GM23338 (cell line): ENCODE results near the gene BAG5. TPM values are rescaled to one million over a fixed set of nuclear protein-coding genes. Genes with fewer than 3 reads are reported as not detected.
A peak's percentile ranks its signal among the peaks of the same experiment; 100 is the strongest.

Experiments
- ATAC-seq: fragments of 200-7000 bp; cut with Tn5 transposase; 3 replicates; pipeline ENCODE4 v1.9.1; 2020
- DNase-seq: peaks from one replicate; pipeline ENCODE4 v3.0.0-alpha.2; 2015; ENCODE audit warnings: low spot score
- H2AFZ ChIP-seq: fragments of 200-600 bp; sonication (generic); 2 replicates; pipeline ENCODE4 v1.8.0; 2016; ENCODE audit warnings: antibody characterized with exemption, mild to moderate bottlenecking, moderate library complexity
- H3F3A ChIP-seq: fragments of 200-600 bp; sonication (generic); replicated peaks from 2 replicates; pipeline ENCODE4 v1.8.0; 2017; ENCODE audit warnings: antibody characterized with exemption, mixed run types, low read depth
- H3K27ac ChIP-seq: fragments of 200-600 bp; sonication (generic); 2 replicates; pipeline ENCODE4 v1.6.1; 2016; ENCODE audit warnings: low read depth
- H3K27me3 ChIP-seq: fragments of 200-600 bp; sonication (generic); 2 replicates; pipeline ENCODE4 v1.8.0; 2016; ENCODE audit warnings: mild to moderate bottlenecking, mixed run types, moderate library complexity; ENCODE audit not compliant: insufficient read depth
- H3K36me3 ChIP-seq: fragments of 200-600 bp; sonication (generic); 2 replicates; pipeline ENCODE4 v1.8.0; 2016; ENCODE audit warnings: mild to moderate bottlenecking; ENCODE audit not compliant: insufficient read depth
- H3K4me1 ChIP-seq: fragments of 200-600 bp; sonication (generic); 2 replicates; pipeline ENCODE4 v1.8.0; 2016; ENCODE audit warnings: mild to moderate bottlenecking, moderate library complexity; ENCODE audit not compliant: insufficient read depth
- H3K4me2 ChIP-seq: fragments of 200-600 bp; sonication (generic); 2 replicates; pipeline ENCODE4 v1.7.1; 2017; ENCODE audit warnings: mixed run types
- H3K4me3 ChIP-seq: fragments of 200-600 bp; sonication (generic); 2 replicates; pipeline ENCODE4 v1.6.1; 2016; ENCODE audit warnings: mixed run types
- H3K79me2 ChIP-seq: fragments of 200-600 bp; sonication (generic); replicated peaks from 2 replicates; pipeline ENCODE4 v1.8.0; 2017; ENCODE audit warnings: mild to moderate bottlenecking; ENCODE audit not compliant: insufficient read depth
- H3K9me2 ChIP-seq: fragments of 200-600 bp; sonication (generic); 2 replicates; pipeline ENCODE4 v1.8.0; 2017; ENCODE audit not compliant: insufficient read depth
- H4K20me1 ChIP-seq: fragments of 200-600 bp; sonication (generic); replicated peaks from 2 replicates; pipeline ENCODE4 v1.8.0; 2017; ENCODE audit warnings: mild to moderate bottlenecking; ENCODE audit not compliant: insufficient read depth
- H3K27ac Mint-ChIP-seq: 2 replicates; pipeline ENCODE4 v1.8.0; 2020; ENCODE audit warnings: inconsistent platforms, mild to moderate bottlenecking, moderate library complexity, mixed read lengths
- H3K27me3 Mint-ChIP-seq: 3 replicates; pipeline ENCODE4 v1.8.0; 2022; ENCODE audit warnings: low read depth, mild to moderate bottlenecking, moderate library complexity, mixed read lengths, inconsistent platforms; ENCODE audit not compliant: insufficient read depth, poor library complexity
- H3K36me3 Mint-ChIP-seq: 3 replicates; pipeline ENCODE4 v1.8.0; 2021; ENCODE audit warnings: low read depth, mild to moderate bottlenecking, inconsistent platforms, moderate library complexity, mixed read lengths
- H3K4me1 Mint-ChIP-seq: 3 replicates; pipeline ENCODE4 v1.8.0; 2020; ENCODE audit warnings: mild to moderate bottlenecking, inconsistent platforms, mixed read lengths
- H3K4me3 Mint-ChIP-seq: 3 replicates; pipeline ENCODE4 v1.8.0; 2021; ENCODE audit warnings: moderate library complexity, mild to moderate bottlenecking, inconsistent platforms, mixed read lengths
- H3K9me3 Mint-ChIP-seq: 3 replicates; pipeline ENCODE4 v1.8.0; 2020; ENCODE audit warnings: moderate library complexity, mild to moderate bottlenecking, inconsistent platforms, mixed read lengths
- CREB1 ChIP-seq: fragments of 250-450 bp; sonication (Bioruptor Pico); IDR thresholded peaks from 2 replicates; pipeline ENCODE4 v1.5.0; 2020; ENCODE audit warnings: low read depth, mild to moderate bottlenecking, moderate library complexity
- CTCF ChIP-seq, 2 experiments: fragments of 200-600 bp in 1 of 2; sonication (generic) in 1 of 2; conservative IDR thresholded peaks; 2 replicates each; pipeline versions ENCODE4 v1.5.1 to v1.6.1; 2016 to 2017; ENCODE audit warnings: antibody characterized with exemption in 2 of 2, low read depth in 2 of 2, mild to moderate bottlenecking in 2 of 2, moderate library complexity in 1 of 2
- ETS1 ChIP-seq: IDR thresholded peaks from 2 replicates; pipeline ENCODE4 v1.6.1; 2016; ENCODE audit warnings: antibody characterized with exemption
- EZH2 ChIP-seq: fragments of 200-600 bp; sonication (generic); IDR thresholded peaks from one replicate; pipeline ENCODE4 v1.8.0; 2017; ENCODE audit warnings: antibody characterized with exemption, mild to moderate bottlenecking, low read depth; ENCODE audit not compliant: unreplicated experiment
- EZH2phosphoT487 ChIP-seq: fragments of 200-600 bp; sonication (generic); IDR thresholded peaks from one replicate; pipeline ENCODE4 v1.8.1; 2018; ENCODE audit warnings: antibody characterized with exemption; ENCODE audit not compliant: unreplicated experiment
- JUNB ChIP-seq: IDR thresholded peaks from one replicate; pipeline ENCODE4 v1.6.1; 2016; ENCODE audit warnings: antibody characterized with exemption; ENCODE audit not compliant: unreplicated experiment
- NANOG ChIP-seq: IDR thresholded peaks from 2 replicates; pipeline ENCODE4 v1.6.1; 2016; ENCODE audit warnings: antibody characterized with exemption, borderline replicate concordance
- ZNF114 ChIP-seq: fragments of 250-450 bp; sonication (Bioruptor Pico); IDR thresholded peaks from 2 replicates; pipeline ENCODE4 v1.5.0; 2020; ENCODE audit warnings: mild to moderate bottlenecking, moderate library complexity
- ZNF331 ChIP-seq: fragments of 250-450 bp; sonication (Bioruptor Pico); IDR thresholded peaks from 2 replicates; pipeline ENCODE4 v1.5.0; 2020; ENCODE audit warnings: low read depth, mild to moderate bottlenecking, moderate library complexity
- polyA plus RNA-seq: library from polyadenylated mRNA; unstranded; fragments of >200 nt; fragmentation: Nextera tagmentation; extraction: Ambion mirVana; gene quantifications from 2 replicates; pipeline ENCODE4 v1.2.1, GENCODE V29; 2016
- total RNA-seq: library from RNA; depleted of rRNA; stranded (reverse); fragments of >200 nt; shearing (Covaris generic); gene quantifications from 2 replicates; pipeline ENCODE4 v1.2.3, GENCODE V29; 2014
- TF ChIP-seq, protein P1 (sequence below): fragments of 250-450 bp; sonication (Bioruptor Pico); IDR thresholded peaks from 2 replicates; pipeline ENCODE4 v1.5.0; 2020; ENCODE audit warnings: mild to moderate bottlenecking, moderate library complexity
- TF ChIP-seq, protein P2 (sequence below): IDR thresholded peaks from one replicate; pipeline ENCODE4 v1.6.1; 2018; ENCODE audit warnings: antibody characterized with exemption; ENCODE audit not compliant: unreplicated experiment

Gene BAG5
- total and polyA plus RNA-seq, 2 experiments from 2014 or later = 21.1 to 29.2 TPM

DNA sequence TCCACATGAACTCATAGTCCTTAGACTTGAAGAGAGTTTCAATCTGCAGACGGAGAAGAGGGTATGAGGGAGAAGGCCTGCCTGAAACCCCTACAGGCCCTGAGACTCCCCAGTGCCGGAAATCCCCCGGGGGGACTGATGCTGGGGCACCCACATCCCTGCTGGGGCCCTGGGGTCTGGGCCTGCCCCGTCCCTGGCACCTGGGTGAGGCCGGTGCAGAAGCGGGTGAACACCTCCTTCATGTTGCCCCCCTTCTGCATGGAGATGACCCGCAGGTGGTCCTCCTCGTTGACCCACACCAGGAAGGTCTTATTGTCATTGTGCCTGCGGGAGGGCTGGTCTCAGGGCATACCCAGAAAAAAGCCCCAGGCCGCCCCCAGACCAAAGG, 42.2 kb downstream of the BAG5 start (continued):
- TF ChIP-seq, protein P1, sequence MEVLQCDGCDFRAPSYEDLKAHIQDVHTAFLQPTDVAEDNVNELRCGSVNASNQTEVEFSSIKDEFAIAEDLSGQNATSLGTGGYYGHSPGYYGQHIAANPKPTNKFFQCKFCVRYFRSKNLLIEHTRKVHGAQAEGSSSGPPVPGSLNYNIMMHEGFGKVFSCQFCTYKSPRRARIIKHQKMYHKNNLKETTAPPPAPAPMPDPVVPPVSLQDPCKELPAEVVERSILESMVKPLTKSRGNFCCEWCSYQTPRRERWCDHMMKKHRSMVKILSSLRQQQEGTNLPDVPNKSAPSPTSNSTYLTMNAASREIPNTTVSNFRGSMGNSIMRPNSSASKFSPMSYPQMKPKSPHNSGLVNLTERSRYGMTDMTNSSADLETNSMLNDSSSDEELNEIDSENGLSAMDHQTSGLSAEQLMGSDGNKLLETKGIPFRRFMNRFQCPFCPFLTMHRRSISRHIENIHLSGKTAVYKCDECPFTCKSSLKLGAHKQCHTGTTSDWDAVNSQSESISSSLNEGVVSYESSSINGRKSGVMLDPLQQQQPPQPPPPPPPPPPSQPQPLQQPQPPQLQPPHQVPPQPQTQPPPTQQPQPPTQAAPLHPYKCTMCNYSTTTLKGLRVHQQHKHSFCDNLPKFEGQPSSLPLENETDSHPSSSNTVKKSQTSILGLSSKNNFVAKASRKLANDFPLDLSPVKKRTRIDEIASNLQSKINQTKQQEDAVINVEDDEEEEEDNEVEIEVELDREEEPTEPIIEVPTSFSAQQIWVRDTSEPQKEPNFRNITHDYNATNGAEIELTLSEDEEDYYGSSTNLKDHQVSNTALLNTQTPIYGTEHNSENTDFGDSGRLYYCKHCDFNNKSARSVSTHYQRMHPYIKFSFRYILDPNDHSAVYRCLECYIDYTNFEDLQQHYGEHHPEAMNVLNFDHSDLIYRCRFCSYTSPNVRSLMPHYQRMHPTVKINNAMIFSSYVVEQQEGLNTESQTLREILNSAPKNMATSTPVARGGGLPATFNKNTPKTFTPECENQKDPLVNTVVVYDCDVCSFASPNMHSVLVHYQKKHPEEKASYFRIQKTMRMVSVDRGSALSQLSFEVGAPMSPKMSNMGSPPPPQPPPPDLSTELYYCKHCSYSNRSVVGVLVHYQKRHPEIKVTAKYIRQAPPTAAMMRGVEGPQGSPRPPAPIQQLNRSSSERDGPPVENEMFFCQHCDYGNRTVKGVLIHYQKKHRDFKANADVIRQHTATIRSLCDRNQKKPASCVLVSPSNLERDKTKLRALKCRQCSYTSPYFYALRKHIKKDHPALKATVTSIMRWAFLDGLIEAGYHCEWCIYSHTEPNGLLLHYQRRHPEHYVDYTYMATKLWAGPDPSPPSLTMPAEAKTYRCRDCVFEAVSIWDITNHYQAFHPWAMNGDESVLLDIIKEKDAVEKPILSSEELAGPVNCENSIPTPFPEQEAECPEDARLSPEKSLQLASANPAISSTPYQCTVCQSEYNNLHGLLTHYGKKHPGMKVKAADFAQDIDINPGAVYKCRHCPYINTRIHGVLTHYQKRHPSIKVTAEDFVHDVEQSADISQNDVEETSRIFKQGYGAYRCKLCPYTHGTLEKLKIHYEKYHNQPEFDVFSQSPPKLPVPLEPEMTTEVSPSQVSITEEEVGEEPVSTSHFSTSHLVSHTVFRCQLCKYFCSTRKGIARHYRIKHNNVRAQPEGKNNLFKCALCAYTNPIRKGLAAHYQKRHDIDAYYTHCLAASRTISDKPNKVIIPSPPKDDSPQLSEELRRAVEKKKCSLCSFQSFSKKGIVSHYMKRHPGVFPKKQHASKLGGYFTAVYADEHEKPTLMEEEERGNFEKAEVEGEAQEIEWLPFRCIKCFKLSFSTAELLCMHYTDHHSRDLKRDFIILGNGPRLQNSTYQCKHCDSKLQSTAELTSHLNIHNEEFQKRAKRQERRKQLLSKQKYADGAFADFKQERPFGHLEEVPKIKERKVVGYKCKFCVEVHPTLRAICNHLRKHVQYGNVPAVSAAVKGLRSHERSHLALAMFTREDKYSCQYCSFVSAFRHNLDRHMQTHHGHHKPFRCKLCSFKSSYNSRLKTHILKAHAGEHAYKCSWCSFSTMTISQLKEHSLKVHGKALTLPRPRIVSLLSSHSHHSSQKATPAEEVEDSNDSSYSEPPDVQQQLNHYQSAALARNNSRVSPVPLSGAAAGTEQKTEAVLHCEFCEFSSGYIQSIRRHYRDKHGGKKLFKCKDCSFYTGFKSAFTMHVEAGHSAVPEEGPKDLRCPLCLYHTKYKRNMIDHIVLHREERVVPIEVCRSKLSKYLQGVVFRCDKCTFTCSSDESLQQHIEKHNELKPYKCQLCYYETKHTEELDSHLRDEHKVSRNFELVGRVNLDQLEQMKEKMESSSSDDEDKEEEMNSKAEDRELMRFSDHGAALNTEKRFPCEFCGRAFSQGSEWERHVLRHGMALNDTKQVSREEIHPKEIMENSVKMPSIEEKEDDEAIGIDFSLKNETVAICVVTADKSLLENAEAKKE (CRISPR knock-in tag) = no peak
- no peak for TF ChIP-seq NANOG
- TF ChIP-seq CTCF (conservative IDR thresholded peaks at IDR 0.05; ENCODE audit: low read depth in 2 of 2) = no peak
- TF ChIP-seq EZH2phosphoT487 = no peak

DNA sequence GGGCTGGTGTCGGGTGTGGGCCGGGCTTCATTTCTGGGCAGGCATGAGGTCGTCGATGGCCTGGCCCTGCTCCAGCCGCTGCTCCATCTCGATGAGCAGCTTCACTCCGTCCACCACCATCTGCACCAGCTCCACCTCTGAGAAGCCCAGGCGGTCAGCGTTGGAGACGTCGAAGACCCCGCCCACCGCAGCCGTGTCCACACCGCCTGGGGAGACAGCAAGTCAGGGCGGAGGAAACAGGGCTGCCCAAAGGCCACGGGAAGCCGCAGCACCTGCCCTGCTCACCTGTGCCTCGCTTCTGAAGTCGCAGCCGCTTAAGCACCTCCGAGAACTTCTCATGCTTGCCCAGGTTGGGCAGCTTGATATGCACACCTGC, 42.6 kb downstream of the BAG5 start:
- Histone ChIP-seq H3K9me2 (no peaks in the 10 kb centered on the region), H3K27ac (no peak overlapping the region), H3K4me3 (peak overlapping the region; percentile 90; the same call in 1 of the 2 replicates), H4K20me1 (peaks cover 11% of the 10 kb centered on the region), H3K79me2 (no peaks in the 10 kb centered on the region), H2AFZ (no peak overlapping the region), H3F3A (peaks cover 30% of the 10 kb centered on the region), H3K4me1 (peaks cover 17% of the 10 kb centered on the region), H3K36me3 (no peaks in the 10 kb centered on the region; the same call in 1 of the 2 replicates), H3K4me2 (peak overlapping the region; percentile 64; the same call in 1 of the 2 replicates), H3K27me3 (peaks cover 17% of the 10 kb centered on the region)
- Mint-ChIP-seq H3K4me1 (peaks cover 28% of the 10 kb centered on the region), H3K9me3 (peaks cover 4% of the 10 kb centered on the region; the same call in 2 of the 3 replicates), H3K4me3 (peak overlapping the region; percentile 54), H3K27me3 (peaks cover 34% of the 10 kb centered on the region), H3K36me3 (peaks cover 14% of the 10 kb centered on the region), H3K27ac (no peak overlapping the region)
- ATAC-seq (no peak), DNase-seq (no peak)
- TF ChIP-seq ETS1 = no peak
- TF ChIP-seq, protein P2, sequence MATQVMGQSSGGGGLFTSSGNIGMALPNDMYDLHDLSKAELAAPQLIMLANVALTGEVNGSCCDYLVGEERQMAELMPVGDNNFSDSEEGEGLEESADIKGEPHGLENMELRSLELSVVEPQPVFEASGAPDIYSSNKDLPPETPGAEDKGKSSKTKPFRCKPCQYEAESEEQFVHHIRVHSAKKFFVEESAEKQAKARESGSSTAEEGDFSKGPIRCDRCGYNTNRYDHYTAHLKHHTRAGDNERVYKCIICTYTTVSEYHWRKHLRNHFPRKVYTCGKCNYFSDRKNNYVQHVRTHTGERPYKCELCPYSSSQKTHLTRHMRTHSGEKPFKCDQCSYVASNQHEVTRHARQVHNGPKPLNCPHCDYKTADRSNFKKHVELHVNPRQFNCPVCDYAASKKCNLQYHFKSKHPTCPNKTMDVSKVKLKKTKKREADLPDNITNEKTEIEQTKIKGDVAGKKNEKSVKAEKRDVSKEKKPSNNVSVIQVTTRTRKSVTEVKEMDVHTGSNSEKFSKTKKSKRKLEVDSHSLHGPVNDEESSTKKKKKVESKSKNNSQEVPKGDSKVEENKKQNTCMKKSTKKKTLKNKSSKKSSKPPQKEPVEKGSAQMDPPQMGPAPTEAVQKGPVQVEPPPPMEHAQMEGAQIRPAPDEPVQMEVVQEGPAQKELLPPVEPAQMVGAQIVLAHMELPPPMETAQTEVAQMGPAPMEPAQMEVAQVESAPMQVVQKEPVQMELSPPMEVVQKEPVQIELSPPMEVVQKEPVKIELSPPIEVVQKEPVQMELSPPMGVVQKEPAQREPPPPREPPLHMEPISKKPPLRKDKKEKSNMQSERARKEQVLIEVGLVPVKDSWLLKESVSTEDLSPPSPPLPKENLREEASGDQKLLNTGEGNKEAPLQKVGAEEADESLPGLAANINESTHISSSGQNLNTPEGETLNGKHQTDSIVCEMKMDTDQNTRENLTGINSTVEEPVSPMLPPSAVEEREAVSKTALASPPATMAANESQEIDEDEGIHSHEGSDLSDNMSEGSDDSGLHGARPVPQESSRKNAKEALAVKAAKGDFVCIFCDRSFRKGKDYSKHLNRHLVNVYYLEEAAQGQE = no peak
- no peak for TF ChIP-seq ZNF114 (CRISPR knock-in tag)
- no peak for TF ChIP-seq JUNB
- no peak for TF ChIP-seq EZH2
- TF ChIP-seq NANOG = no peak
- TF ChIP-seq CREB1 (CRISPR knock-in tag) = no peak
- no peak for TF ChIP-seq ZNF331 (CRISPR knock-in tag)
